ENCODE measurements around the gene CTSZ. TPM values are rescaled to one million over a fixed set of nuclear protein-coding genes. Genes with fewer than 3 reads are reported as not detected.

CTSZ gene
- polyA plus RNA-seq, 3 donors, result 62.6 to 755 (median 86.4) TPM

DNA sequence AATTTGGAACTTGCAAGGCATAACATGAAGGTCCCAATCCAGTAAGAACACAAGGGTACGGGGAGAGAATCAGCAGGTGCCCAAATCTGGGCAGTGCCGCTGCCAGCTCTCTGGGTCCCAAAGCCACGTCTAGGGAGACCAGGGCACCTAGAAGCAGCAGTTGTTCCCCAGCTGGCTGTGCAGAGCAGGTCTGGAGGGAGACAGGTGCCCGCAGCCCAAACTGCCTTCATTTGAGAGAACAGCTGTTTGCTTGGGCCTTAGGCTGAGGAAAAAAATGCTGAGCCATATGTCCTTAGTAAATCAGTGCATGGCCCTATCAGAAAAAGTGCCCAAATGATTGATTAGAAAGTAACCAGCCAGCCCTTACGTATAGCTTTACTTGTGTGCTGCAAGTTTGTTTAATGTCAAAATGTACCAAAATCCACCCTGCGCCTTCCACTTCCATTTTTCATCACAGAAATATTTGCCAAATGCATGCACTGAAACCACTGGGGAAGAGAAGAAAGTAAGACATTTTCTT lies 44.7 kb upstream of the CTSZ start:
- H3K27me3 Mint-ChIP-seq (ENCODE audit: low read depth in 3 of 3), result peaks cover 7 to 29% (median 21%) of the 10 kb centered on the region in 3 donors
- TF ChIP-seq, protein P1, sequence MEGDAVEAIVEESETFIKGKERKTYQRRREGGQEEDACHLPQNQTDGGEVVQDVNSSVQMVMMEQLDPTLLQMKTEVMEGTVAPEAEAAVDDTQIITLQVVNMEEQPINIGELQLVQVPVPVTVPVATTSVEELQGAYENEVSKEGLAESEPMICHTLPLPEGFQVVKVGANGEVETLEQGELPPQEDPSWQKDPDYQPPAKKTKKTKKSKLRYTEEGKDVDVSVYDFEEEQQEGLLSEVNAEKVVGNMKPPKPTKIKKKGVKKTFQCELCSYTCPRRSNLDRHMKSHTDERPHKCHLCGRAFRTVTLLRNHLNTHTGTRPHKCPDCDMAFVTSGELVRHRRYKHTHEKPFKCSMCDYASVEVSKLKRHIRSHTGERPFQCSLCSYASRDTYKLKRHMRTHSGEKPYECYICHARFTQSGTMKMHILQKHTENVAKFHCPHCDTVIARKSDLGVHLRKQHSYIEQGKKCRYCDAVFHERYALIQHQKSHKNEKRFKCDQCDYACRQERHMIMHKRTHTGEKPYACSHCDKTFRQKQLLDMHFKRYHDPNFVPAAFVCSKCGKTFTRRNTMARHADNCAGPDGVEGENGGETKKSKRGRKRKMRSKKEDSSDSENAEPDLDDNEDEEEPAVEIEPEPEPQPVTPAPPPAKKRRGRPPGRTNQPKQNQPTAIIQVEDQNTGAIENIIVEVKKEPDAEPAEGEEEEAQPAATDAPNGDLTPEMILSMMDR (IDR thresholded peaks at IDR 0.05), result no peak

DNA sequence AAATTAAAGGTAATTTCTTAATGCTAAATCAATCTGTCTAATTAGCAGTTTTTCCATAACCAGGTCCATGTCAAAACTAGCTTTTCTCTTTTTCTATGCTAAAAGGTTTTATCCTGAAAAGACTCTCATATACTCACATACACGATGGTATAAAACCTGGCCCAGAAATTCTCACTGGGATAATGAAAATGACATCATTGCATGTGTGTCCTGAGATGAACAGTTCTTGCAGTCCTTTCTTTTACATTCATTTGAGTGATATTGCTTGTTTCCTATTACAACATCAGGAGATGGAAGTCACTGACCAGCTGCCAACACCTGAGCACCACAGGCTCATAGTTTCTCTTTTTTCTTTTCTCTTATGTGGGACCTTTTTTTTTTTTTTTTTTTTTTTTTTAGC lies 43.4 kb upstream of the CTSZ start:
- peaks cover 0 to 4% (median 0%) of the 10 kb centered on the region in 7 donors for H3K9me3 Mint-ChIP-seq
- H3K4me1 ChIP-seq (ENCODE audit: control insufficient read depth in 1 of 2, insufficient read depth in 2 of 2, low read length in 2 of 2), result no peaks in the 10 kb centered on the region
- no peak overlapping the region for H2AFZ ChIP-seq (ENCODE audit: insufficient read depth, low read depth, low read length, poor library complexity, severe bottlenecking)
- no peaks in the 10 kb centered on the region for H3K79me2 ChIP-seq (ENCODE audit: insufficient read depth, low read length)
- no peak overlapping the region for H3K27ac Mint-ChIP-seq
- DNase-seq, result no peak
- WGBS (ENCODE audit: insufficient coverage), result no CpG with 5 or more reads among the region's 1 CpG
- H3K27me3 ChIP-seq (ENCODE audit: control insufficient read depth in 2 of 2, insufficient read depth in 2 of 2, low read length in 2 of 2), result peaks cover 12 to 30% of the 10 kb centered on the region in 2 donors
- no peak overlapping the region for H3K27ac ChIP-seq (ENCODE audit: low read depth in 1 of 2, low read length in 2 of 2)
- no peaks in the 10 kb centered on the region for H4K20me1 ChIP-seq (ENCODE audit: insufficient read depth, low read length)
- no peak overlapping the region for H3K4me3 ChIP-seq (replicated peaks in 1 of 3; ENCODE audit: low read depth in 2 of 3, low read length in 3 of 3)
- H3K4me1 Mint-ChIP-seq, result peaks cover 4% of the 10 kb centered on the region
- no peaks in the 10 kb centered on the region for H3K9me3 ChIP-seq (replicated peaks in 1 of 2; ENCODE audit: control insufficient read depth in 1 of 2, insufficient read depth in 1 of 2, low read length in 2 of 2)
- TF ChIP-seq, protein P1 (IDR thresholded peaks at IDR 0.05), result no peak
- peaks cover 6 to 25% (median 20%) of the 10 kb centered on the region in 3 donors for H3K27me3 Mint-ChIP-seq (ENCODE audit: low read depth in 3 of 3)
- no peak overlapping the region for H3K4me3 Mint-ChIP-seq
- no peaks in the 10 kb centered on the region for H3K36me3 Mint-ChIP-seq
- H3K4me2 ChIP-seq (replicated peaks; ENCODE audit: extremely low read depth, low read length, poor library complexity, severe bottlenecking), result no peak overlapping the region
- intact Hi-C loops (cut with micrococcal nuclease), result no loop called here
- H3K9ac ChIP-seq (ENCODE audit: insufficient read depth, low read length, poor library complexity, severe bottlenecking), result no peak overlapping the region
- no peaks in the 10 kb centered on the region for H3K36me3 ChIP-seq (replicated peaks in 1 of 2; ENCODE audit: control insufficient read depth in 1 of 2, insufficient read depth in 2 of 2, low read length in 2 of 2)

More for the DNA sequence above, 44.7 kb upstream of the CTSZ start:
- Histone ChIP-seq H3K9me3 (replicated peaks in 1 of 2; ENCODE audit: control insufficient read depth in 1 of 2, insufficient read depth in 1 of 2, low read length in 2 of 2) (no peaks in the 10 kb centered on the region), H3K4me1 (ENCODE audit: control insufficient read depth in 1 of 2, insufficient read depth in 2 of 2, low read length in 2 of 2) (no peaks in the 10 kb centered on the region), H3K36me3 (replicated peaks in 1 of 2; ENCODE audit: control insufficient read depth in 1 of 2, insufficient read depth in 2 of 2, low read length in 2 of 2) (no peaks in the 10 kb centered on the region), H2AFZ (ENCODE audit: insufficient read depth, low read depth, low read length, poor library complexity, severe bottlenecking) (no peak overlapping the region), H3K79me2 (ENCODE audit: insufficient read depth, low read length) (no peaks in the 10 kb centered on the region), H3K27ac (ENCODE audit: low read depth in 1 of 2, low read length in 2 of 2) (no peak overlapping the region), H3K4me3 (replicated peaks in 1 of 3; ENCODE audit: low read depth in 2 of 3, low read length in 3 of 3) (no peak overlapping the region), H4K20me1 (ENCODE audit: insufficient read depth, low read length) (no peaks in the 10 kb centered on the region), H3K9ac (ENCODE audit: insufficient read depth, low read length, poor library complexity, severe bottlenecking) (no peak overlapping the region), H3K27me3 (ENCODE audit: control insufficient read depth in 2 of 2, insufficient read depth in 2 of 2, low read length in 2 of 2) (peaks cover 17 to 35% of the 10 kb centered on the region in 2 donors), H3K4me2 (replicated peaks; ENCODE audit: extremely low read depth, low read length, poor library complexity, severe bottlenecking) (no peak overlapping the region)
- H3K4me3 Mint-ChIP-seq, result no peak overlapping the region
- H3K36me3 Mint-ChIP-seq, result no peaks in the 10 kb centered on the region
- 94% methylated on average over 4 of the region's 6 CpGs for WGBS (ENCODE audit: insufficient coverage)
- no peak overlapping the region for H3K27ac Mint-ChIP-seq
- DNase-seq, result no peak
- peaks cover 0 to 4% (median 0%) of the 10 kb centered on the region in 7 donors for H3K9me3 Mint-ChIP-seq
- H3K4me1 Mint-ChIP-seq, result peaks cover 4% of the 10 kb centered on the region
- intact Hi-C loops (cut with micrococcal nuclease), result no loop called here

Data from CD14-positive monocyte (primary cell).